Stimulated activated CD4-positive, alpha-beta T cell treated with anti-CD3 and anti-CD28 coated beads, Interleukin-12 subunit alpha, Interleukin-12 subunit beta, amount 100 ng/mL, for 48 hours (primary cell): ENCODE measurements around the gene PRM1.
"Not testable (repeated sequence)": the region's sequence is repeated elsewhere in the genome, so short reads cannot be mapped to it uniquely, and the experiment has no call there.

Experiments used
- DNase-seq, 3 donors: peaks; one replicate each; pipeline ENCODE4 v3.0.0-alpha.2; 2020; ENCODE audit warnings: low read depth in 2 of 3, low spot score in 1 of 3

Gene PRM1

DNA sequence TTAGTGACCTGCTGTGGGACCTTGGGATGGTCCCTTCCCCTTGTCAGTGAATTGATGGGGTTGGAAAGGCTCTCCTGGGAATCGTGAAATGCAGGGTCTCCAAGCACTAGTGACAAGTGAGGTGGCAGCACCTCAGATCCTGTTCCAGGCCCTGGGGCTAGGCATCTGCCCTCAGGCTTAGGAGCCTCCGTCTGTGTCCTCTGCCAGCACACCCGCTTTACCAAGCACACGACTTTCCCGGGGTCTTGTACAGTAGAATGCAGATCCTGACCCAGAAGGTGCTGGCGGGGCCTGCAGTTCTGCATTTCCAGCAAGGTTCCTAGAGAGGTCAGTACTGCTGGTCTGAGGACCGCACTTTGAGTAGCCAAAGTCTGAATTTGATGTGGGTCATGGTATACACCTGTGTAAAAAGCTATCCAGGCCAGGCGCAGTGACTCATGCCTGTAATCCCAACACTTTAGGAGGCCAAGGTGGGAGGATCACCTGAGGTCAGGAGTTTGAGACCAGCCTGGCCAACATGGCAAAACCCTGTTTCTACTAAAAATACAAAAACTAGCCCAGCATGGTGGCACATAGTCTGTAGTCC, 33.3 kb upstream of the PRM1 start:
- DNase-seq: no peak

- no peak for DNase-seq
Observed at GRCh38 chr16:11313493-11314308, 32.6 kb upstream of the PRM1 start.

GRCh38 chr16:11312718-11313492, 31.8 kb upstream of the PRM1 start:
- DNase-seq: no peak

GRCh38 chr16:11310997-11311561, 29.9 kb upstream of the PRM1 start:
- no peak for DNase-seq

DNA sequence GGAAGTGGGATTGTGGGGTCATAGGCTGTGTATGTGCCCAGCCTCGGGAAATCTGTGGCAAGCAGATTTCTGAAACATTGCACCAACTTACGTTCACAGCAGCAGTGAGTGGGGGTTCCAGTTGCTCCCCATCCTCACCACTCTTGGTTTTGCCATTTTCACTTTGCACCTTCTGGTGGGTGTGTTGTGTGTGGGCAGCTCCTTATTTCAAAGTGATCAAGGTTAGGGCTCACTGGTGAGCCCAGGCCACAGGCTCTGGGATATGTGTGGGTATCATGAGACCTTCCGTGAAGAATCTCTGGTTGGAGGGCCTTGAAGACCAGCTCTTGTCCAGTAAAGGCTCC, 29.5 kb upstream of the PRM1 start:
- no peak for DNase-seq

GRCh38 chr16:11309895-11310633, 28.9 kb upstream of the PRM1 start:
- no peak for DNase-seq

GRCh38 chr16:11308493-11309283, 27.6 kb upstream of the PRM1 start:
- no peak for DNase-seq

DNA sequence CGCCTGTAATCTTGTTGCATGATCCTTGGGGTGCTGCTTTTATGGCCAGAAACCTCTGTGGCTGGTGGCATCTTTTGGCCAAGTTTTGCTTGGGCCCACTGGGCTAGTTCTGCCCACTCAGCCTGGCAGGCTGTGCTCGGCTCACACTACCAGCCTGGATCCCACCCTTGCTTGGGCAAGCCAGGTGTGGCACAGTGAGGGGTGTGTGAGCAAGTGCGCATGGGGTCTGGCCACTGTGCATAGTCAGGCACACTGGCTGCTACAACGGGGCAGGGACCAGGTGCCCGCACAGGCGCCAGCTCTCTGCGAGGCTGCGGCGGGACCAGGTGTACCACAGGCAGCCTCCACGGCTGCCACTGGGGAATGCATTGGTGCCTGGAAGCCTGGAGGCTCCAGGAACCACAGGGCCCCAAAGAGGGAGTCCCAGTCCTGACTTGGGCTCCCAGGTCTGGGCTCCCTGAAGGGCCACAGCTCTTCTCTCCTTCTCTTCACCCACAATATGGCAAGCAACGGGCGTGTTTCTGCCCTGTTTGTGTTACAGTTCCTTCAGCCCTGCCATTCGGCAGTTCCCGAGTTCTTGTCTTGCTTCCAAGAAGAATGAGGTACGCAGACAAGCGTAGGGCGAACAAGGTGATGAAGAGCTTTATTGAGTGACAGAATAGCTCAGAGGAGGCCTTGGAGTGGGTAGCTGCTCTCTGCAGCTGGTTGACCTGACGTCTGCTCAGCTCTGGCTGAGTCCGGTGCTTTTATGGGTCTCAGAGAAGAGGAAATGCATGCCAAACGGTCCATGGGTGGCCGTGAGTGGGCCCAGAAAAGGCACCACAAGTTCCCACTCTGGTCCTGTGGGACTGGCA, 26.7 kb upstream of the PRM1 start:
- DNase-seq: no peak

- no peak for DNase-seq
Observed at GRCh38 chr16:11306997-11307638, 26.0 kb upstream of the PRM1 start.

DNA sequence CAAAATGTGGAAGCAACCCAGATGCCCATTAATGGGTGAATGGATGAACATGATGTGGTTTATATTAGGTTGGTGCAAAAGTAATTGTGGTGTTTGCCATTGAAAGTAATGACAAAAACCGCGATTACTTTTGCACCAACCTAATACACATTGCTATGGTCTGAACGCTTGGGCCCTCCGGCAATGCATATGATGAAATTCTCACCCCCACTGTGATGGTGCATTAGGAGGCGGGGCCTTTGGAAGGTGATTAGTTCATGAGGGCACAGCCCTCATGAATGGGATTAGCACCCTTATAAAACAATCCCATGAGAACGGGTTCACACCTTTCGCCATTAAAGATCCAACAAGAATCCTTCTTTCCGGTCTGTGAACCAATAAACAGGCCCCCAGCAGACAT, 25.3 kb upstream of the PRM1 start:
- DNase-seq: no peak

- DNase-seq: no peak
Observed at GRCh38 chr16:11303405-11304138, 22.4 kb upstream of the PRM1 start.

DNA sequence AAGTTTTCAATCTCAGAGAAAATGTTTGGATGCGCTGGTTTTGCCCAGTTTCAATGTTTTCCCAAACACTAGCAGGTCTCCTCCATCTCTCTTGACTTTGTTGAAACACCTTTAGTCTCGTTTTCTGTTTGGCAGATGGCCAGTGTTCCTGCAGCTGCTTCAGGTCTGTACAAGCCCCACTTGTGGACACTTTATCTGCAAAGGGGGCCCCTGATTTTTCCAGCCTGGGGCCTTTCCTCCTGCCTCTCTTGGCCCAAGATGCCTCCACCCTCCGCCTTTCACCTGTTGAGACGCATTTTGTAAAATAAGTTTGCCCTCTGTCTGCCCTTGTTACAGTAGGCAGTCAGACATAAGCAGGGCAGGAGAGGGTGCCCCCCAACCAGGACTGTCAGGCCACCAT, 21.8 kb upstream of the PRM1 start:
- DNase-seq: no peak

DNA sequence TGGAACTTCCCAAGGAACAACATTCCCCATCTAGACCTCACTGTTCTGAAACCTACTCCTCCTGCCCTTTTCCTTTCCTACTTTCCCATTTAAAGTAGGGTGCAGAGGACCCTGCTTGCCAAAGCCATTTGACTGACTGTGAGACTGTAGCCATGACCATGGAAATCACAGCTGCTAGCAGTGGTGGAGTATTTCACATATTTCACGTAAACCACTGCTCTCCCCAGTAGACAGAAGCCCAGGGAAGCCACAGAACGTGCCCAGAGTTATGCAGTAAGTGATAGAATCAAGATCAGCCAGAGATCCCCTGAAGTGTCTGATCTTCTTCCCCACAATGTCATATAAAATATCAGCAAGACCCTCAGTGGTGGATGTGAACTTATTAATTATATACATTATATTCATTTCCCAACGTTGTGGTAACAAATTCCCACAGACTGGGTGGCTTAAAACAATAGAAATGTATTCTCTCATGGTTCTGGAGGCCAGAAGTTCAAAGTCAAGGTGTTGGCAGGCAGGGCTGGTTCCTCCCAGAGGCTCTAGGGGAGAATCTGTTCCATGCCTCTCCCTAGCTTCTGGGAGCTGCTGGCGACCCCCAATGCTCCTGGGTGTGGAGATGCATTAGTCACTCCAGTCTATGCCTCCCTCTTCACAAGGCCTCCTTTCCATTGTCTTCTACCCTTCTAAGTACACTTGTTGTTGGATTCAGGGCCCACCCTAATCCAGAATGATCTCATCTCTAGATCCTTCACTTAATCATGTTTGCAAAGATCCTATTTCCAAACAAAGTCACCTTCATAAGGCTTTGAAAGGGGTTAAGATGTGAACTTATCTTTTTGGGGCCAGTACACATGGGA, 20.7 kb upstream of the PRM1 start:
- no peak for DNase-seq

DNA sequence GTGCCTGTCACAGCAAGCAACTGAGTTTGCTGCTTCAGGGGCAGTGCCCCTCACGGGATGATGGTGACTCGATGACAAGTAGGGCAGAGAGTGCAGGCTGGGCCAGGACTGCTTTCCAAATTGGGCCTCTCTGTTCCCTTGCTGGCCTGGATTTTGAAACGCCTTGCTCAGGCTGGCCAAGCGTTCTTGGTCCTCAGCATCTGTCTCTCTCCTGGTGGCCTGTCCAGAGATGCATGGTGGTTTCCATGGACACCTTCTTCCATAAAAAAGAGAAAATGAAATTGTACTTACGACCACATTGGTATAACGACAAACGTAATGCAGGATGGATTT, 19.4 kb upstream of the PRM1 start:
- no peak for DNase-seq

- DNase-seq: no peak
Observed at GRCh38 chr16:11299865-11300559, 18.9 kb upstream of the PRM1 start.

DNA sequence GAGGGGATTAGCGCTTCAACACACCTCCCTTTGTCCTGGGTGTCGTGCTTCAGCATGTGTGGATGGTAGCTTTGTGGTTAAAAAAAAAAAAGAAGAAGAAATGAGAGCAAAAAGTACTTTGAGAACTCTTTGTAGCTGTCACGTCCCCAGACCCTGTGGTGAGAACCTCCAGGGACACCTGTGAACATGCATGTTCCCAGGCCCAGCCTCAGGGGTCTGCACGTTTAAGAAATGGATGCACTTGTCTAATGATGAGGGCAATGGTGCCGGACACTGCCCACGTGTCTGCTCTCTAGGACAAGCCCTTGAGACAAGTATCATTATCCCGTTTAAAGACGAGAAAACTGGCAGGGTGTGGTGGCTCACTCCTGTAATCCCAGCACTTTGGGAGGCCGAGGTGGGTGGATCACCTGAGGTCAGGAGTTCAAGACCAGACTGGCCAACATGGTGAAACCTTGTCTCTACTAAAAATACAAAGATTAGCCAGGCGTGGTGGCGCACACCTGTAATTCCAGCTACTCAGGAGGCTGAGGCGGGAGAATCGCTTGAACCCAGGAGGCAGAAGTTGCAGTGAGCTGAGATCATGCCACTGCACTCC, 17.9 kb upstream of the PRM1 start:
- DNase-seq: not testable (repeated sequence)
